HFF-Myc (cell line): ENCODE data around the gene BNIP3.
"Not testable (repeated sequence)": the region's sequence is repeated elsewhere in the genome, so short reads cannot be mapped to it uniquely, and the experiment has no call there.

Source experiments
- DNase-seq: peaks from one replicate; pipeline ENCODE4 v3.0.0-alpha.2; 2011; ENCODE audit warnings: low read depth; ENCODE audit errors: extremely low read depth
- H3K4me3 ChIP-seq: replicated peaks from 2 replicates; pipeline ENCODE4 v1.5.1; 2011; ENCODE audit warnings: low read depth, mild to moderate bottlenecking, control low read depth, low read length
- TF ChIP-seq, protein P1 (sequence below): IDR thresholded peaks from 2 replicates; pipeline ENCODE4 v1.5.1; 2012; ENCODE audit warnings: mild to moderate bottlenecking, low read depth, low read length, control low read depth; ENCODE audit errors: missing control alignments

The BNIP3 gene

GRCh38 chr10:131955591-131956340 is 26.0 kb downstream of the BNIP3 start:
- H3K4me3 ChIP-seq = no peak overlapping the region
- DNase-seq = no peak
- TF ChIP-seq, protein P1, sequence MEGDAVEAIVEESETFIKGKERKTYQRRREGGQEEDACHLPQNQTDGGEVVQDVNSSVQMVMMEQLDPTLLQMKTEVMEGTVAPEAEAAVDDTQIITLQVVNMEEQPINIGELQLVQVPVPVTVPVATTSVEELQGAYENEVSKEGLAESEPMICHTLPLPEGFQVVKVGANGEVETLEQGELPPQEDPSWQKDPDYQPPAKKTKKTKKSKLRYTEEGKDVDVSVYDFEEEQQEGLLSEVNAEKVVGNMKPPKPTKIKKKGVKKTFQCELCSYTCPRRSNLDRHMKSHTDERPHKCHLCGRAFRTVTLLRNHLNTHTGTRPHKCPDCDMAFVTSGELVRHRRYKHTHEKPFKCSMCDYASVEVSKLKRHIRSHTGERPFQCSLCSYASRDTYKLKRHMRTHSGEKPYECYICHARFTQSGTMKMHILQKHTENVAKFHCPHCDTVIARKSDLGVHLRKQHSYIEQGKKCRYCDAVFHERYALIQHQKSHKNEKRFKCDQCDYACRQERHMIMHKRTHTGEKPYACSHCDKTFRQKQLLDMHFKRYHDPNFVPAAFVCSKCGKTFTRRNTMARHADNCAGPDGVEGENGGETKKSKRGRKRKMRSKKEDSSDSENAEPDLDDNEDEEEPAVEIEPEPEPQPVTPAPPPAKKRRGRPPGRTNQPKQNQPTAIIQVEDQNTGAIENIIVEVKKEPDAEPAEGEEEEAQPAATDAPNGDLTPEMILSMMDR = no peak

GRCh38 chr10:131954356-131954965 is 27.3 kb downstream of the BNIP3 start:
- TF ChIP-seq, protein P1 = no peak
- no peak for DNase-seq
- H3K4me3 ChIP-seq = no peak overlapping the region

DNA sequence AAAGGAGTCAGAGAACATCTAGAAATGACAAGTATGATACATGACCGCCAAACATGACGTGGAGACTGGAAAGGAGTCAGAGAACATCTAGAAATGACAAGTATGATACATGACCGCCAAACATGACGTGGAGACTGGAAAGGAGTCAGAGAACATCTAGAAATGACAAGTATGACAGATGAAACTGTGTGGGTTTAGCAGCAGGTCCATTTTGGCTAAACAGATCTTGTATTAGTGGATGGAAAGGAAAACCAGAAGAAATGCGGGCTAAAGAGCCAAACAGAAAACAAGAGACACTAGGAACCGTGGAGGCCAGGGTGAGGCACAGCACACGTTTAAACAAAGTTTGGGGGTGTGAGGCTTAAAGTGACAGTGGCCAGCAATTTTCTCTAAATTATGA is 31.8 kb downstream of the BNIP3 start:
- DNase-seq, H3K4me3 ChIP-seq: not testable (repeated sequence)

DNA sequence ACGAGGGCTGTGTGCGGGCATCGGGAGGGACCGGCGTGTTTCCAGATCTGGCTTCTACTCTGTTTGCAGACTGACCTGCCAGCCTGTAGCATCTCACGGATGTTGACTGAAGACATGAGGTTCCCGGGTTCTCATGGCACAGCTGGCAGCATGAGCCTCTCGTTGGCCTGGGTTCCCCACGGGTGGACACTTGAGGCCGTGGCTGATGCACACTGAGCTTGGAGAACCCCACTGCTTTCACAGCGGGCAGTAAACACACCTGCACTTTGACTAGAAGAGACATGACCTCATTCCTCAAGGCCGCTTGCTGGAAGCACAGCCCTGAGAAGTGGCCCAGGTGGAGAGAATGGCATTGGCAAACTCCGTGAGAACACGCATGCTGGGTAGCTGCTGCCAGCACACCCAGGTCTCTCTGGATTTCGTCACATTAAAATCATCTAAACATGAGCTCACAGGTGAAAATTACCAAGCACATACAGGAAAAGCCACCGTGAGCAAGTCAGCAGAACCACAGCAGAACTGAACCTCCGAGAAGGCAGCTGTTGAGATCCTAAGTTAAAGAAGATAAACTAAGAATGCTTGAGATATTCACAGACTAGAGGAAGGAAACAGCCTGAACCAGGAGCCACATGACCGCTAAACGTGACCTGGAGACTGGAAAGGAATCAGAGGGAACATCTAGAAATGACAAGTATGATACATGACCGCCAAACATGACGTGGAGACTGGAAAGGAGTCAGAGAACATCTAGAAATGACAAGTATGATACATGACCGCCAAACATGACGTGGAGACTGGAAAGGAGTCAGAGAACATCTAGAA is 32.5 kb downstream of the BNIP3 start:
- TF ChIP-seq, protein P1 = no peak
- DNase-seq = no peak
- H3K4me3 ChIP-seq = no peak overlapping the region

DNA sequence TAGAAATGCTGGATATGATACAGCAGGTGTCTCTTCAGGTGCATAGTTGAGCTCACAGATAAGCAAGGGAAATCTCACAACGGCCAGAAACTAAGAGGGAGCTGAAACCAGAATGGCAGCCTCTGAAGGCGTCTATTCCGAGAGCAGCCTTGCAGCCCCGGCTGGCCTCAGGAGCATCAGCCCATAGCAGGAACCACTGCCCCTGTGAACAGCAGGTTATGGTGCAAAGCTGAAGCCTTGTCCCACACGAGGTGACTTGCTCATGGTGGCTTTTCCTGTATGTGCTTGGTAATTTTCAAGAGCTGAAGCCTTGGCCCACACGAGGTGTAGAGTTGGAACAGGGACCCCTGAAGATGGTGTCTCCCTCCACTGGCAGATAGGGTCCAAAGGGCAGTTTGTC is 33.2 kb downstream of the BNIP3 start:
- H3K4me3 ChIP-seq = no peak overlapping the region
- DNase-seq = no peak
- TF ChIP-seq, protein P1 = no peak

GRCh38 chr10:131947631-131948347 is 33.9 kb downstream of the BNIP3 start:
- TF ChIP-seq, protein P1 = no peak
- no peak overlapping the region for H3K4me3 ChIP-seq
- DNase-seq = peak; percentile 39
